ENCODE results near the gene GNG4. TPM values are rescaled to one million over a fixed set of nuclear protein-coding genes. Genes with fewer than 3 reads are reported as not detected.
A peak's percentile ranks its signal among the peaks of the same experiment; 100 is the strongest.

GNG4 gene
- total RNA-seq, 2 donors from 2014 or later = 13.5 to 14.2 TPM

DNA sequence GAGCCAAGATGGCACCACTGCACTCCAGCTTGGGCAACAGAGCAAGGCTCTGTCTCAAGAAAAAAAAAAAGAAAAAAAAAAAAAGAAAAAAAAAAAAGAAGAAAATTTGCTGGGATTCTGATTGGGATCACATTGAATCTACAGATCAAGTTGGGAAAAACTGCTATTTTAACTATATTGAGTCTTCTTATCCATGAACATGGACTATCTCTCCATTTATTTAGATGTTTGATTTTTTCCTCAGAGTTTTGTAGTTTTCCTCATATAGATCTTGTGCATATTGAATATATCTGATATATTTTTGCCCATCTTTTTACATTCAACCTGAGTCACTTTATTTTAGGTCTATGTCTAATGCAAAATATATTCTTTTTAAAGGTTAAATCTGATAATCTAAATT, 87.0 kb downstream of the GNG4 start:
- H3K27me3 Mint-ChIP-seq (ENCODE audit: insufficient read depth) = no peaks in the 10 kb centered on the region
- Histone ChIP-seq H3K4me1 (ENCODE audit: control insufficient read depth, insufficient read depth, low read length) (no peaks in the 10 kb centered on the region), H3K9me3 (ENCODE audit: control insufficient read depth, low read length) (no peaks in the 10 kb centered on the region), H3K36me3 (ENCODE audit: control insufficient read depth, insufficient read depth, low read length) (no peaks in the 10 kb centered on the region), H3K4me3 (ENCODE audit: low read length) (no peak overlapping the region), H3K27ac (ENCODE audit: low read depth, low read length) (no peak overlapping the region), H3K9ac (ENCODE audit: extremely low read depth, low read length, poor library complexity, severe bottlenecking) (no peak overlapping the region), H3K27me3 (ENCODE audit: control insufficient read depth, insufficient read depth, low read length, poor library complexity, severe bottlenecking) (no peaks in the 10 kb centered on the region)
- TF ChIP-seq, protein P1, sequence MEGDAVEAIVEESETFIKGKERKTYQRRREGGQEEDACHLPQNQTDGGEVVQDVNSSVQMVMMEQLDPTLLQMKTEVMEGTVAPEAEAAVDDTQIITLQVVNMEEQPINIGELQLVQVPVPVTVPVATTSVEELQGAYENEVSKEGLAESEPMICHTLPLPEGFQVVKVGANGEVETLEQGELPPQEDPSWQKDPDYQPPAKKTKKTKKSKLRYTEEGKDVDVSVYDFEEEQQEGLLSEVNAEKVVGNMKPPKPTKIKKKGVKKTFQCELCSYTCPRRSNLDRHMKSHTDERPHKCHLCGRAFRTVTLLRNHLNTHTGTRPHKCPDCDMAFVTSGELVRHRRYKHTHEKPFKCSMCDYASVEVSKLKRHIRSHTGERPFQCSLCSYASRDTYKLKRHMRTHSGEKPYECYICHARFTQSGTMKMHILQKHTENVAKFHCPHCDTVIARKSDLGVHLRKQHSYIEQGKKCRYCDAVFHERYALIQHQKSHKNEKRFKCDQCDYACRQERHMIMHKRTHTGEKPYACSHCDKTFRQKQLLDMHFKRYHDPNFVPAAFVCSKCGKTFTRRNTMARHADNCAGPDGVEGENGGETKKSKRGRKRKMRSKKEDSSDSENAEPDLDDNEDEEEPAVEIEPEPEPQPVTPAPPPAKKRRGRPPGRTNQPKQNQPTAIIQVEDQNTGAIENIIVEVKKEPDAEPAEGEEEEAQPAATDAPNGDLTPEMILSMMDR (conservative IDR thresholded peaks at IDR 0.05) = no peak
- no peaks in the 10 kb centered on the region for H3K36me3 Mint-ChIP-seq (ENCODE audit: low read depth)
- no peaks in the 10 kb centered on the region for H3K9me3 Mint-ChIP-seq
- DNase-seq = no peak
- peaks cover 5% of the 10 kb centered on the region for H3K4me1 Mint-ChIP-seq
- H3K4me3 Mint-ChIP-seq = no peak overlapping the region
- no peak overlapping the region for H3K27ac Mint-ChIP-seq

GRCh38 chr1:235558621-235559169, 90.9 kb downstream of the GNG4 start:
- Histone ChIP-seq H3K9me3 (ENCODE audit: control insufficient read depth, low read length) (no peaks in the 10 kb centered on the region), H3K27ac (ENCODE audit: low read depth, low read length) (no peak overlapping the region), H3K4me1 (ENCODE audit: control insufficient read depth, insufficient read depth, low read length) (no peaks in the 10 kb centered on the region), H3K27me3 (ENCODE audit: control insufficient read depth, insufficient read depth, low read length, poor library complexity, severe bottlenecking) (no peaks in the 10 kb centered on the region), H3K9ac (ENCODE audit: extremely low read depth, low read length, poor library complexity, severe bottlenecking) (no peak overlapping the region), H3K4me3 (ENCODE audit: low read length) (no peak overlapping the region), H3K36me3 (ENCODE audit: control insufficient read depth, insufficient read depth, low read length) (no peaks in the 10 kb centered on the region)
- Mint-ChIP-seq H3K4me3 (no peak overlapping the region), H3K27ac (no peak overlapping the region), H3K4me1 (no peaks in the 10 kb centered on the region), H3K27me3 (ENCODE audit: insufficient read depth) (no peaks in the 10 kb centered on the region), H3K36me3 (ENCODE audit: low read depth) (no peaks in the 10 kb centered on the region), H3K9me3 (no peaks in the 10 kb centered on the region)
- DNase-seq = no peak
- TF ChIP-seq, protein P1 (conservative IDR thresholded peaks at IDR 0.05) = no peak
- WGBS, 2 experiments (ENCODE audit: insufficient coverage in 1 of 2, insufficient read length in 1 of 2) = 74 to 81% methylated on average over 3 to 6 of the region's 6 CpGs

DNA sequence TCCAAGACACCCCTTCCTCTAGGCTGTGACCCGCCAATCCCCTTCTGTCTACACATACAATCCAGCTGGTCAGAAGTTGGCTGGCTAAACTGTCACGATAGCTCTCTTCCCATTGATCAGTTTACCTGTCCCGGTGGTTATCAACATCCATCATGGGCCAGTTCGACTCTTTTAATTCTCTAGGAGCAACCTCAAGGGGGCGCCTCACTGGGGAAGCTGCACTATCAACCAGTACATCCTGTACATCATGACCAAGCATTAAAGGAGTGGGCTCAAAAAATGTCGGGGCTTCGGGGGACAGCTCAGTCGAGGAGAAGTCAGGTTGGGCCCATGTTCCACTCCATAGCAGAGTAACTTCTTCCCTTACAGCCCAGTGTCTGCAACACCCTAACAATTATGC, 92.1 kb downstream of the GNG4 start:
- TF ChIP-seq, protein P1 (conservative IDR thresholded peaks at IDR 0.05) = peak; percentile 71
- DNase-seq = peak; percentile 85

More for the DNA sequence above, 92.1 kb downstream of the GNG4 start:
- H3K4me3 Mint-ChIP-seq = no peak overlapping the region
- no peaks in the 10 kb centered on the region for H3K27me3 ChIP-seq (ENCODE audit: control insufficient read depth, insufficient read depth, low read length, poor library complexity, severe bottlenecking)
- H3K36me3 Mint-ChIP-seq (ENCODE audit: low read depth) = no peaks in the 10 kb centered on the region
- no peaks in the 10 kb centered on the region for H3K9me3 Mint-ChIP-seq
- H3K27me3 Mint-ChIP-seq (ENCODE audit: insufficient read depth) = no peaks in the 10 kb centered on the region
- H3K27ac Mint-ChIP-seq = peak overlapping the region; percentile 67
- H3K4me1 Mint-ChIP-seq = no peaks in the 10 kb centered on the region
- no peaks in the 10 kb centered on the region for H3K9me3 ChIP-seq (ENCODE audit: control insufficient read depth, low read length)
- H3K9ac ChIP-seq (ENCODE audit: extremely low read depth, low read length, poor library complexity, severe bottlenecking) = no peak overlapping the region
- 84 to 89% methylated on average over 7 to 8 of the region's 8 CpGs for WGBS, 2 experiments (ENCODE audit: insufficient coverage in 1 of 2, insufficient read length in 1 of 2)
- no peak overlapping the region for H3K4me3 ChIP-seq (ENCODE audit: low read length)
- H3K36me3 ChIP-seq (ENCODE audit: control insufficient read depth, insufficient read depth, low read length) = no peaks in the 10 kb centered on the region
- no peak overlapping the region for H3K27ac ChIP-seq (ENCODE audit: low read depth, low read length)
- no peaks in the 10 kb centered on the region for H3K4me1 ChIP-seq (ENCODE audit: control insufficient read depth, insufficient read depth, low read length)
